Measurements from ENCODE around the gene SOCS6. TPM values are rescaled to one million over a fixed set of nuclear protein-coding genes. Genes with fewer than 3 reads are reported as not detected.
"Not testable (repeated sequence)": the region's sequence is repeated elsewhere in the genome, so short reads cannot be mapped to it uniquely, and the experiment has no call there.

The SOCS6 gene
- total RNA-seq, 1 donor from 2014 or later = 29.3 TPM

DNA sequence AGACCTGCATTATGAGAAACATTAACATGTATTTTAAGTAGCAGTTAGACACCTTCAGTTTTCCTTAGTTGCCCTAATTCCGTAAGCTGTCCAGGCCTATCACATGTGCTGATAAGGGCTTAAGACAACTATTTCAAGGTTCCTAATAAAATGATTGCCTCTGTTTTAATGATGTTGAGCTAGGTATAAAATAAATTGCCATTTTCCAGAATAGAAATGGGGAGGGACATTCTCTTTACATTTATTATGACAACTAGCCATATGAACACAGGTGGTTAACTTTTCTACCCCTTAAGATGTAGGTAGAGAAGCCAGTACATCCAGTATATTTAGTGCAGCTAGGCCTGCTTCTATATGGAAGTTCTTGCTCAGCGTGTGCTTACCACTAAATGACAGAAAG is 65.9 kb downstream of the SOCS6 start:
- Mint-ChIP-seq H3K27me3 (ENCODE audit: low read depth) (no peaks in the 10 kb centered on the region), H3K36me3 (peaks cover 25% of the 10 kb centered on the region), H3K27ac (no peak overlapping the region), H3K4me3 (no peak overlapping the region), H3K4me1 (no peaks in the 10 kb centered on the region), H3K9me3 (peaks cover 19% of the 10 kb centered on the region)
- no peak for TF ChIP-seq CTCF (IDR thresholded peaks at IDR 0.05; ENCODE audit: unreplicated experiment)
- DNase-seq (ENCODE audit: low spot score in 2 of 2, unreplicated experiment in 2 of 2) = no peak

DNA sequence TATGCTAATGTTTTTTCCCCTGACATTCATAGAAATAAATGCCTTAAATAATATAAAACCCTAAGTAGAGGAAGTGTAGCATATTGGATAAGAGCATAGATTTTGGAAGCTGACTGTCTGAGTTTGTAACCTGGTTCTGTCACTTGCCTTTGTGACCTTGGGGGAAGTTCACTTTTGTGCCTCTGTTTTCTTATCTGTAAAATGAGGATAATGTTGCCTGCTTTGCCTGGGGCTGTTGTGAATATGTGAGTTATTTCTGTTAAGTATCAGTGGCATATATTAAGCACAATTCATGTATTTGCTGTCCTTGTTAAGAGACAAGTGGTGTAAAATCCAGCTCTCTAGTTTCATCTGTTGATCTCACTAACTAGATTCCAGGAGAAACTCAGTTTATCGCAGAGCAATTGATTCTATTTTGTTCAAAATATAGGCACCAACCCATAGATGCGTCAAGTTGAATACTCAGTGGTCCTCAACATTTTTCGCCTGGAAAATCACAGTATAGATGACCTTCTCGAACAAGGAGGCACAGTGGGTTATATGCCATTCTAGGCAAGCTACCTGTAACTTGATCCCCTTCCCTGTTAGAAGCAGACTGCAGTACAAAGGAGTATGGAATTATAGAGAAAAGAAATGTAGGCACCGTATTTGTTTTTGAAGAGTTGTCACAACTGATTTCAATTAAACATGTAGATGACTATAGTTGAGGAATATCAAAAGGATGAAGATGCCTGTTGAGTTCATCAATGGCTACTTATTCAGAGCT is 67.0 kb downstream of the SOCS6 start:
- Mint-ChIP-seq H3K27me3 (ENCODE audit: low read depth) (no peaks in the 10 kb centered on the region), H3K9me3 (peaks cover 19% of the 10 kb centered on the region), H3K27ac (no peak overlapping the region), H3K4me1 (no peaks in the 10 kb centered on the region), H3K36me3 (peaks cover 21% of the 10 kb centered on the region), H3K4me3 (no peak overlapping the region)
- no peak for DNase-seq (ENCODE audit: low spot score in 2 of 2, unreplicated experiment in 2 of 2)
- no peak for TF ChIP-seq CTCF (IDR thresholded peaks at IDR 0.05; ENCODE audit: unreplicated experiment)

GRCh38 chr18:70358105-70358406 is 69.2 kb downstream of the SOCS6 start:
- H3K4me3 Mint-ChIP-seq; H3K27ac Mint-ChIP-seq; H3K4me1 Mint-ChIP-seq; DNase-seq (ENCODE audit: low spot score in 2 of 2, unreplicated experiment in 2 of 2); H3K36me3 Mint-ChIP-seq; H3K27me3 Mint-ChIP-seq (ENCODE audit: low read depth): not testable (repeated sequence)
- peaks cover 14% of the 10 kb centered on the region for H3K9me3 Mint-ChIP-seq

DNA sequence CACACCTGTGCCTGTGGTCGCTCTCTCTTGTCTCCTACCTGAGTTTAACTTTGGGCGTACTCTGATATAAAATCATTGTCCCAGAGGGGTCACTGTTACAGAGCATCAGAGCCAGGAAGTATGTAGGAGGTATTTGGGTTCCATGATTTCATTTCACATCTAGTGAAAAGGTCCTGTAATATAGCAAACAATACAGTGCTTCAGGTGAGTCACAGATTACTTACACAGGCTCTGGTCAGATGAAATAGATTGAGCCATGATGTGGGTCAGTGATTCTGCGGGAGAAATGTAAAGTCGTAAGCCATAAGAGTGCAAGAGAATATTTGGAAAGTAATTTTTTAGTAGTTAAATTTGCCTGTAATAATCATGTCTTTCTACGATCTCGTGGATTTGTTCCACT is 70.2 kb downstream of the SOCS6 start:
- H3K4me1 Mint-ChIP-seq = no peaks in the 10 kb centered on the region
- no peaks in the 10 kb centered on the region for H3K36me3 Mint-ChIP-seq
- H3K27me3 Mint-ChIP-seq (ENCODE audit: low read depth) = no peaks in the 10 kb centered on the region
- DNase-seq (ENCODE audit: low spot score in 2 of 2, unreplicated experiment in 2 of 2) = no peak
- H3K9me3 Mint-ChIP-seq = peaks cover 5% of the 10 kb centered on the region
- H3K4me3 Mint-ChIP-seq = no peak overlapping the region
- no peak overlapping the region for H3K27ac Mint-ChIP-seq
- no peak for TF ChIP-seq CTCF (IDR thresholded peaks at IDR 0.05; ENCODE audit: unreplicated experiment)

DNA sequence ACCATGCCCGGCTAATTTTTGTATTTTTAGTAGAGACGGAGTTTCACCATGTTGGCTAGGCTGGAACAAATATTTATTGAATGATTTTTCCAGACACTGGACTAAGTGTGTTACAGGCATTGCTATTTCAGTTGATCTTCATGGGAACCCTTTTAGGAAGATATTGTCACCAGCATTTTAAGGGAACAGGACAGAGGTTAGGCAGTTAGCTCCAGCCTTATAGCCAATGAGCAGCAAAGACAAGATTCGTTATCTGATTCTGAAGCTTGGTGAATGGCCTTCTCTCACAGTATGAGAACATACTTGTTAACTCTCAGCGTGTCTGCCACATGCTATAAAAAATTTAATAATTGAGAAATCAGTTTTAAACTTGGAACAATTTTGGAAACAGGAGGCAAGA is 73.4 kb downstream of the SOCS6 start:
- TF ChIP-seq CTCF (IDR thresholded peaks at IDR 0.05; ENCODE audit: unreplicated experiment) = no peak
- H3K36me3 Mint-ChIP-seq = no peaks in the 10 kb centered on the region
- DNase-seq (ENCODE audit: low spot score in 2 of 2, unreplicated experiment in 2 of 2) = no peak
- H3K9me3 Mint-ChIP-seq = no peaks in the 10 kb centered on the region
- H3K27me3 Mint-ChIP-seq (ENCODE audit: low read depth) = no peaks in the 10 kb centered on the region
- no peak overlapping the region for H3K27ac Mint-ChIP-seq
- H3K4me3 Mint-ChIP-seq = no peak overlapping the region
- H3K4me1 Mint-ChIP-seq = peaks cover 11% of the 10 kb centered on the region

GRCh38 chr18:70363861-70364260 is 75.0 kb downstream of the SOCS6 start:
- Mint-ChIP-seq H3K27ac (no peak overlapping the region), H3K4me3 (no peak overlapping the region), H3K9me3 (no peaks in the 10 kb centered on the region), H3K36me3 (no peaks in the 10 kb centered on the region), H3K27me3 (ENCODE audit: low read depth) (no peaks in the 10 kb centered on the region), H3K4me1 (peaks cover 11% of the 10 kb centered on the region)
- no peak for DNase-seq (ENCODE audit: low spot score in 2 of 2, unreplicated experiment in 2 of 2)
- no peak for TF ChIP-seq CTCF (IDR thresholded peaks at IDR 0.05; ENCODE audit: unreplicated experiment)
